Renal pelvis (tissue), 4 donors: Measurements from ENCODE around the gene NTRK3. TPM values are rescaled to one million over a fixed set of nuclear protein-coding genes. Genes with fewer than 3 reads are reported as not detected.
"Not testable (repeated sequence)": the region's sequence is repeated elsewhere in the genome, so short reads cannot be mapped to it uniquely, and the experiment has no call there.

Experiments
- DNase-seq: peaks from one replicate; pipeline ENCODE4 v3.0.0-alpha.2; 2013
- polyA plus RNA-seq, 3 donors: library from polyadenylated mRNA; unstranded; fragments of 120-200 nt; gene quantifications; one replicate each; pipeline ENCODE4 v1.2.1, GENCODE V29; 2013; ENCODE audit not compliant: insufficient read length in 3 of 3

Gene NTRK3
- polyA plus RNA-seq, 3 donors, result 8.7 to 12.6 (median 9.1) TPM

- not testable (repeated sequence) for DNase-seq
These were observed 223.1 kb downstream of the NTRK3 start for GRCh38 chr15:88033421-88033820.

- DNase-seq, result no peak
These were observed 223.8 kb downstream of the NTRK3 start for GRCh38 chr15:88032787-88033186.

GRCh38 chr15:88031461-88031860, 225.1 kb downstream of the NTRK3 start:
- DNase-seq, result no peak

GRCh38 chr15:88029696-88030095, 226.8 kb downstream of the NTRK3 start:
- no peak for DNase-seq

GRCh38 chr15:88028024-88028423, 228.5 kb downstream of the NTRK3 start:
- no peak for DNase-seq

GRCh38 chr15:88023914-88024313, 232.6 kb downstream of the NTRK3 start:
- DNase-seq, result no peak

GRCh38 chr15:88022716-88023115, 233.8 kb downstream of the NTRK3 start:
- DNase-seq, result no peak

GRCh38 chr15:88021601-88022000, 234.9 kb downstream of the NTRK3 start:
- DNase-seq, result no peak

- no peak for DNase-seq
These were observed 235.7 kb downstream of the NTRK3 start for GRCh38 chr15:88020806-88021205.

- DNase-seq, result no peak
These were observed 236.9 kb downstream of the NTRK3 start for GRCh38 chr15:88019656-88020055.

GRCh38 chr15:88018869-88019641, 237.5 kb downstream of the NTRK3 start:
- no peak for DNase-seq

- DNase-seq, result no peak
These were observed 238.8 kb downstream of the NTRK3 start for GRCh38 chr15:88017753-88018152.

GRCh38 chr15:88016406-88016805, 240.1 kb downstream of the NTRK3 start:
- no peak for DNase-seq

- no peak for DNase-seq
These were observed 241.2 kb downstream of the NTRK3 start for GRCh38 chr15:88015228-88015860.

- DNase-seq, result no peak
These were observed 241.9 kb downstream of the NTRK3 start for GRCh38 chr15:88014454-88015160.

- no peak for DNase-seq
These were observed 243.4 kb downstream of the NTRK3 start for GRCh38 chr15:88013111-88013510.

GRCh38 chr15:88012688-88013087, 243.9 kb downstream of the NTRK3 start:
- no peak for DNase-seq

- DNase-seq, result no peak
These were observed 244.3 kb downstream of the NTRK3 start for GRCh38 chr15:88012233-88012632.

GRCh38 chr15:88011533-88011932, 245.0 kb downstream of the NTRK3 start:
- DNase-seq, result no peak

GRCh38 chr15:88006146-88006545, 250.4 kb downstream of the NTRK3 start:
- DNase-seq, result no peak

- DNase-seq, result no peak
These were observed 252.1 kb downstream of the NTRK3 start for GRCh38 chr15:88004399-88004798.

GRCh38 chr15:88003541-88004327, 252.8 kb downstream of the NTRK3 start:
- no peak for DNase-seq
